Nephron progenitor cell (in vitro differentiated cells): Measurements from ENCODE around the gene LELP1.
"Not testable (repeated sequence)": the region's sequence is repeated elsewhere in the genome, so short reads cannot be mapped to it uniquely, and the experiment has no call there.

Experiments used
- DNase-seq: peaks from one replicate; pipeline ENCODE4 v3.0.0; 2021
- H3K27ac Mint-ChIP-seq: 2 replicates; pipeline ENCODE4 v1.8.0; 2021; ENCODE audit warnings: mild to moderate bottlenecking, moderate library complexity, mixed read lengths
- H3K27me3 Mint-ChIP-seq: 2 replicates; pipeline ENCODE4 v1.8.0; 2021; ENCODE audit warnings: mild to moderate bottlenecking, low read depth, mixed read lengths; ENCODE audit not compliant: poor library complexity
- H3K36me3 Mint-ChIP-seq: 2 replicates; pipeline ENCODE4 v1.8.0; 2021; ENCODE audit warnings: low read depth, mixed read lengths
- H3K4me1 Mint-ChIP-seq: 2 replicates; pipeline ENCODE4 v1.8.0; 2021; ENCODE audit warnings: mixed read lengths
- H3K4me3 Mint-ChIP-seq: 2 replicates; pipeline ENCODE4 v1.8.0; 2021; ENCODE audit warnings: mild to moderate bottlenecking, moderate library complexity, mixed read lengths
- H3K9me3 Mint-ChIP-seq: 2 replicates; pipeline ENCODE4 v1.8.0; 2021; ENCODE audit warnings: mild to moderate bottlenecking, moderate library complexity, mixed read lengths
- CTCF ChIP-seq: fragments of 200-600 bp; sonication (generic); IDR thresholded peaks from 2 replicates; pipeline ENCODE4 v1.5.0; 2021; ENCODE audit warnings: antibody characterized with exemption

Gene LELP1

GRCh38 chr1:153203130-153203529 is at the start of gene LELP1:
Gene LELP1, plus strand, starts transcription at chr1:153203430. Its CDS starts 1,278 bp downstream, at chr1:153204708.
- Mint-ChIP-seq H3K4me3 (no peak within 1 kb of the TSS), H3K9me3 (peaks cover 51% of the 10 kb centered on the region)

GRCh38 chr1:153155541-153155940 is 47.7 kb upstream of the LELP1 start:
- H3K36me3 Mint-ChIP-seq, result no peaks in the 10 kb centered on the region
- no peak for DNase-seq
- no peaks in the 10 kb centered on the region for H3K4me1 Mint-ChIP-seq
- H3K4me3 Mint-ChIP-seq, result no peak overlapping the region
- no peak overlapping the region for H3K27ac Mint-ChIP-seq
- no peak for TF ChIP-seq CTCF
- H3K27me3 Mint-ChIP-seq, result peaks cover 6% of the 10 kb centered on the region
- peaks cover 31% of the 10 kb centered on the region for H3K9me3 Mint-ChIP-seq

More at GRCh38 chr1:153203130-153203529, at the start of gene LELP1:
- no peak for TF ChIP-seq CTCF
- DNase-seq, result no peak
- H3K4me1 Mint-ChIP-seq, result no peaks in the 10 kb centered on the region
- no peak within 1 kb of the TSS for H3K27ac Mint-ChIP-seq
- no peaks in the 10 kb centered on the region for H3K36me3 Mint-ChIP-seq
- peaks cover 13% of the 10 kb centered on the region for H3K27me3 Mint-ChIP-seq

- Mint-ChIP-seq H3K27me3 (peaks cover 11% of the 10 kb centered on the region), H3K36me3 (no peaks in the 10 kb centered on the region), H3K4me3 (no peak overlapping the region), H3K4me1 (no peaks in the 10 kb centered on the region), H3K9me3 (peaks cover 22% of the 10 kb centered on the region), H3K27ac (no peak overlapping the region)
- no peak for TF ChIP-seq CTCF
- no peak for DNase-seq
Measured at GRCh38 chr1:153168686-153169085, 34.5 kb upstream of the LELP1 start.

- Mint-ChIP-seq H3K9me3 (peaks cover 15% of the 10 kb centered on the region), H3K4me1 (no peaks in the 10 kb centered on the region), H3K27me3 (peaks cover 9% of the 10 kb centered on the region), H3K36me3 (no peaks in the 10 kb centered on the region), H3K4me3 (no peak overlapping the region), H3K27ac (no peak overlapping the region)
- DNase-seq, result no peak
- TF ChIP-seq CTCF, result no peak
Measured at GRCh38 chr1:153174624-153175023, 28.6 kb upstream of the LELP1 start.

- H3K27ac Mint-ChIP-seq, result no peak overlapping the region
- H3K27me3 Mint-ChIP-seq, result peaks cover 8% of the 10 kb centered on the region
- TF ChIP-seq CTCF, result no peak
- peaks cover 5% of the 10 kb centered on the region for H3K9me3 Mint-ChIP-seq
- no peak for DNase-seq
- H3K4me1 Mint-ChIP-seq, result no peaks in the 10 kb centered on the region
- H3K4me3 Mint-ChIP-seq, result no peak overlapping the region
- no peaks in the 10 kb centered on the region for H3K36me3 Mint-ChIP-seq
Measured at GRCh38 chr1:153178922-153179321, 24.3 kb upstream of the LELP1 start.

GRCh38 chr1:153180556-153180955 is 22.7 kb upstream of the LELP1 start:
- no peaks in the 10 kb centered on the region for H3K4me1 Mint-ChIP-seq
- H3K36me3 Mint-ChIP-seq, result no peaks in the 10 kb centered on the region
- H3K27me3 Mint-ChIP-seq, result peaks cover 11% of the 10 kb centered on the region
- DNase-seq, result no peak
- no peak overlapping the region for H3K4me3 Mint-ChIP-seq
- H3K9me3 Mint-ChIP-seq, result peaks cover 13% of the 10 kb centered on the region
- TF ChIP-seq CTCF, result no peak
- H3K27ac Mint-ChIP-seq, result no peak overlapping the region

GRCh38 chr1:153188301-153188700 is 14.9 kb upstream of the LELP1 start:
- H3K27me3 Mint-ChIP-seq, H3K36me3 Mint-ChIP-seq, H3K27ac Mint-ChIP-seq, H3K4me3 Mint-ChIP-seq, DNase-seq, H3K4me1 Mint-ChIP-seq: not testable (repeated sequence)
- peaks cover 27% of the 10 kb centered on the region for H3K9me3 Mint-ChIP-seq
